Smooth muscle cell of the brain vasculature (primary cell): ENCODE results near the gene SLC6A20.

Source experiments
- DNase-seq: peaks from one replicate; pipeline ENCODE4 v3.0.0-alpha.2; 2012; ENCODE audit warnings: low read depth, low spot score

SLC6A20 gene

GRCh38 chr3:45800611-45801010, 4.3 kb upstream of the SLC6A20 start:
- no peak for DNase-seq

- no peak for DNase-seq
Measured at GRCh38 chr3:45799586-45799985, 3.2 kb upstream of the SLC6A20 start.

GRCh38 chr3:45798034-45798433, 1.7 kb upstream of the SLC6A20 start:
- DNase-seq = no peak

DNA sequence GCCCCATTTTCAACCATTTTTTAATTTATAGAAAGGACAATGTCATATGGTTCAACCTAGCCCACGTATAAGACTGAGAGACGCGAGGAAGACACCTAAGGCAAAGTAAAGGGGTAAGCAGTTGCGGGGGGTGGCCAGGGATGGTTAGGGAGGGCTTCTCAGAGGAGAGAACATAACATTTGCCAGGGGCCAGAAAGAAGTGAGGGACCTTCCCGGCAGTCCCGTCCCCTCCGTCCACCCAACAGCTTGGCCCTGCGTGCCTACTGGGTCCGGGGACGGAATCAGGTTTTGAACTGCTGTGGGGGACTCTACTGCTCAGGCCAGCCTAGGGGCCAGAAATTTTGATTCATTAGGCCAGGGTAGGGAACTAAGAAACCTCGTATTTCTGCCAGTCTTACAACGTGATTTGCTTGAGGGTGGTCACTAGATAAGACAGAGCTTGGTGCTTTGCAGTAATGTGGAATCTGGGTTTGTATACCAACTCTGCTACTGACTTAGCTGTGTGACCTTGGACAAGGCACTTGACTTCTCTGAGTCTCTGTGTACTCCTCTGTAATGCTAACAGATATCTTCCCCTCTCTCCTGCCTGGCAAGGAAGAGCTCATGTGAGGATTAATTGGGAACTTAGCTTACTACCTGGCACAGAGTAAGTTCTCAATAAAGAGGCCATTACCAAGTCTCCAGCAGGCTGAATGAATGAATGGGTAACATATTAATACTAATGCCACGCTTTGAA, 734 bp upstream of the SLC6A20 start:
- DNase-seq = no peak

- no peak for DNase-seq
Measured at GRCh38 chr3:45795509-45795881, 841 bp downstream of the SLC6A20 start.

GRCh38 chr3:45794660-45795059, 1.7 kb downstream of the SLC6A20 start:
- no peak for DNase-seq

- no peak for DNase-seq
Measured at GRCh38 chr3:45794177-45794560, 2.2 kb downstream of the SLC6A20 start.

DNA sequence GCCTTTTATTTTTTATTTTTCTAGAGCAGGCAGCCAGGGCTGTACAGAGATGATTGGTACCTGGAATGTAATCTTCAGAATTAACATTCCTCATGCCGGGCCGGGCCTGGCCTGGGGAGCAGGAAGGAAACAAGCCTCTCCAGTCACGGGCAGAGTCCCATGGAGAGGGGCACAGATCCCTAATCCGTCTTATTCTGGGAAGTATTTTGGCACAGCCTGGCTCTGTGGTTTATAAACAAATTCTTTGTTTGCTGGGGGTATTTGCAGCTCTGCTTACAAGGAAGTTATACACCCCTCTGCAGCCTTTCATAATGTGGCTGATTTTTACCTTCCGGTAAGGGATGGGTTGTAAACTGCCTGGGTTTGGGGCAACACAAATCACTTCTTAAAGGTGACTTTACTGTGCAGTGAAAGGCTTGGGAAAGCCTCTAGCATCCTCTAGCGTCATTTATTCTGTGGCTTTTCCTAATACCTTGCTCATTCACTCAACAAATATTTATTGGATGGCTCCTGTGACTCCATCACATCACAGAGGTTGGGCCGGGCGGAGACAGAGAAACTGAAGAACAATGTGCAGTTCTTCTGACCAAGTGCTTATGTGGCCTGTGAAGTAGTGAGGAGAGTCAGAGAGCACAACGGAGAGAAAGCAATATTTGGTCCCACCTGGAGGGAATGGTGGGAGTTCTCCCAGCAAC, 2.7 kb downstream of the SLC6A20 start:
- no peak for DNase-seq

- no peak for DNase-seq
Measured at GRCh38 chr3:45792516-45793172, 3.7 kb downstream of the SLC6A20 start.

DNA sequence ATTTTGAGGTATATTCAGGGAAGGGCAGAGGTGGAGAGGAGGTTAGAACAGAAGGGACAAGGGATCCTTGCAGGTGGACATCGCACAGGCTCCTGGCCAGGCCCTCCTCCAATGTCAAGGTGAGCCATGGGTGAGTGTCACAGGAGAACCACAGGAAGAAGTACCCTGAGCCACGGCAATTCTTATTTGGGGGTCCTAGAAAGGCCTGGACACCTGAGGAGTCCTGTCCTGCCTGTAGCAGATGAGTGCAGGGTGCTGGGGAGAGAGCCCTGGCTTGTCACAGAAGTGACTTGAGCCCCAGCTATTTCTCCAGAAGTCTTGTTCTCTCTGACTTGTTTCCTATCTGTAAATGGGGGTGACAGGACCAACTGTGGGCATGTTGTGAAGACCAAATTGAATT, 4.3 kb downstream of the SLC6A20 start:
- no peak for DNase-seq

DNA sequence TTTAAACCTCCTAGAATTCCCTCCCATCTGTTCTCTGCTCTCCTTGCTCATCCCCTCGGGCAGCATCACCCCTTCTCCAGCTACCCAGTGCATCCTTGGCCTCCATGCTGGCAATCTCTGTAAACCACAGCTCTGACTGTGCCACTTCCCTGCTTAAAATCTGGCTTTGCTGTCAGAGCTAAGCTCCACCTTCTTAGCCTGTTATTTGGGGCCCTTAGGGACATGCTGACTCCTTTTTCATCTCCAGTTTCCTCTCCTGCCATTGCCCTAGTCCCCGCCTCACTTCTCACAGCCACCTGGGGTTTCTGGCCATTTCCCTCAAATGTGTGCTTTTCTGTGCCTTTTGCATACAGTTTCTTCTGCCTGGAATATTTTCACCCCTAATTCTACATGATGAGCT, 5.7 kb downstream of the SLC6A20 start:
- DNase-seq = no peak

DNA sequence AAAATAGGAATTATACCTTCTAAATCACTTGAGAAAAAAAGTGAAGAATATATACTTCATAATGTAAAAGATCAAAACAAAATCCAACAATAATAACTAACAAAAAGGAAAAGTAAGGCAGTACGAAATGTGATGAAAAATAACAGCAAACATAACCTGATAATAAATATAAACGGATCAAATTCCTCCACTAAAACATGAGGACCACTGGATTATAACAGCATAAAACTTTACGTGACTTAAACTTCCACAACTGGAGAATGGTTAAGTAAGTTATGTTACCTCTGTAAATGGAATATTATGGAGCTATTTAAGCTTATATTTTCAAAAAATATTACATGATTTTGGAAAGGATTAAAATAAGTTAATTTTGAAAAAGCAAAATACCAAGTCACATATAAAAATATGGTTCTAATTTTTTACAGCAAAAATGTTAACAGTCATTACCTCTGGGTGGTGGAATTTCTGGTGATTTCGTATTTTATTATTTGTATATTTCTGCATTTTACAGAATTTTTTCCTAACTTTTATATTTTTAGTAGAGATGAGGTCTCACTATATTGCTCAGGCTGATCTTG, 7.0 kb downstream of the SLC6A20 start:
- no peak for DNase-seq

DNA sequence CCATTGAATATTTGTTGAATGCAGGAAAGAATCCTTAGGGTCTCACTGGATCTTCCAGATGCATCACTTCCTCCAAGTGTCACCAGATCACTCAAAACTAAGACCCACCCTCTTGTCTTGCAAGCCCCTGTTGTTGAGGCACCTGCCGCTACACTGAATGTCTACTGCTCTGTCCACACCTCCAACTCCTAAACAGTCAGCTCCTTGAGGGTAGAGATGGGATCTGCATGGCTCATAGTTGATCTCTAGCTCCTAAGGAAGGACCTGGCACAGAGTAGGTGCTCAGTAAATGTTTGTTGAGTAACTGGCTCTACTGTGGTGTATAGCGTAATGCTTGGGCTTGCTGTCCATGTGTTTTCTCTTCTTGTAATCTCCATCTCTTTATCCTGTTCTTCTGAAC, 8.8 kb downstream of the SLC6A20 start:
- no peak for DNase-seq

DNA sequence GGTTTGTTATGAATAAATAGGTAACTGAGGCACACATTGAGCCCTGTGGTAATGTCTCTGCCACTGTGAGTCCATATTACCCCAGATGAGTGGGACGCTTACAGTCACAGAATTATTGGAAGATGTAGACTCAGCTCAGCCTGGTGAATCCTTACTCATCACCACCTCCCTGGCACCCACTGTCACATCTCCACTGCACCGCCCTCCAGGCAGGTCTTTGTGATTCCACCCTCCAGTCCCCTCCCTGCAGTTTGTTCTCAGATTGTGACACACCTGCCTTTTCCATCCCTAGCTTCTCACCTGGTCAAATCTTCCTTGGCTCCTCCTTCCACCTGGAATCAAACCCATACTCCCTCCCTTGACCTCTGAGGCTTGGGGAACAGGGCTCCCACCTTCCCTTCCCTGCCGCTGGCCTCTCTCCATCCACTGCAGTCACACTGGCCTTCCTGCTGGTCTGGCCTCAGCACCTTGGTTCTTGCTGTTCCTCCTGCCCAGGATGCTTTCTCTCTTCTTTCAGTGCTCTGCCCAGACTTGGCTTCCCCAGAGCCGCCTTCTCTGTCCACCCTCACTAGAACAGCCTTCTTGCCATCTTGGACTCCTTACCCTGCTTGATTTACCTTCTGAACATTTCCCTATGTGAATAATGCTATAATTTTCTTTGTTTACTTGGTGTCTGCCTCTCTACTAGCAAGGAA, 9.4 kb downstream of the SLC6A20 start:
- DNase-seq = no peak

GRCh38 chr3:45785605-45786150, 10.7 kb downstream of the SLC6A20 start:
- DNase-seq = no peak

DNA sequence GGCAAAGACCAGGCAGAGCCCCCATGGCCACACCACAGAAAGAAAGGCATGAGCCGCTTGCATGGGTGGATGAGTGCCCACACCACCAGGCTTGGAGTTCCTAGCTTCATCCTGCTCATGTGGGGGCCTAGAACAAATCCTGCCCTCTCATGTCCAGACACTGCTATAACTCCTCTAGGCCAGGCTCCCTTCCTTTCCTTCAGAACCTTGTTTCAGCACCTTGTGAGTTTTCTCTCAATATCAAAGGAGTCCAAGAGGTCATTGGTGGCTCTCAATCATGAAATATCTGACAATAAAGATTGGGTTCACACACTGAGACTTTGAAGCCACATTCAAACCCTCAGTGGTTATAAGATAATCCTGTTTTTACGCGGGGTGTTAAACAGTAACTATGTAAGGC, 12.7 kb downstream of the SLC6A20 start:
- DNase-seq = no peak

DNA sequence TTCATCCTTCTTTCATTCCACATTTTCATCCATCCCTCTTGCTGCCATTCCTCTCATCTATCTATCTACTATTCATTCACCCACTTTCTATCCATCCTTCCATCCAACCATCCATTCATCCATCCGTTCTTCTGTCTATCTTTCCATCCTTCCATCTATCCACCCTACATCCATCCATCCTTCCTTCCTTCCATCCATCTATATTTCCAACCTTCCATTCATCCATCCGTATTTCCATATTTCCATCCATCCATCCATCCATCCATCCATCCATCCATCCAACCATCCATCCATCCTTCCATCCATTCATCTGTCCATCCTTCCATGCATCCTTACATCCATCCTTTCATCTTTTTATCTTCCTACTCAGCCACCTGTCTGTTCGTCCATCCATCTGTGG, 14.0 kb downstream of the SLC6A20 start:
- DNase-seq = no peak

DNA sequence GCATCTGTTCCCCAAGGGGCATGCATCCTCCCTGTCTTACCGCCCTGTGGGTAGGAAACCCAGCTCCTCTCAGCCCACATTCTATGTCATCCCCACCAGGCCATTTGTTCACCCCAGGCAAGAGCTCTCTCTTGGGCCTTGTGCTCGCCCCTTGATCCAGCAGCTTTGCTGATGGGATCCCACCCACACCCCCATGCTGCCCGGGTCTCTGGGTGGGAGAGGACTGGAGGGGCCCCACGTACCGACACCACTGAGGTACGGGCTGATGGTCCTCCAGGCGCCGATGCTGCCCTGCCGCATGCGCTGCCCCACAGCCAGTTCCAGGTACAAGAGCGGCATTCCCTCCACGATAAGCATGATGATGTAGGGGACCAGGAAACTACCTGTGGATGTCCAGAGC, 14.5 kb downstream of the SLC6A20 start:
- DNase-seq = no peak

DNA sequence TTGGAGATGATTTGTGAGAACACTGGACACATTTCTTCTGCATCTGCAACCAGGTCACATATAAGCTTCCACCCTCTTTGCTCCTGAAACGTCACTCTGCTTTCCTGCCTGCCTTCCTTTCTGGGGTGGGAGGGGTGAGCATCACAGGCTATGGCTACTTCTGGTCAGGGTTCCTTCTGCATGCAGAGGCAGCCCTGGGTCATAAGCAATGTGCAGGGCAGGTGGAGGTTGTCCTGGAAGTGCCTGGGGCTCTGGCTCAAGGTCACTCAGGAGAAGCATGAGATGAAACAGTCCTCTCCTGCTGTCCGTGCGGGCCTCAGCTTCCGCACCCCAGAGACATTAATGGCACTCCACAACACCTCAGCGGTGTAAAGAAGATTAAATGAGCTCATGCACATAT, 15.1 kb downstream of the SLC6A20 start:
- DNase-seq = no peak

GRCh38 chr3:45779746-45780735, 16.3 kb downstream of the SLC6A20 start:
- DNase-seq = no peak
